ENCODE results near the gene PEAK1. TPM values are rescaled to one million over a fixed set of nuclear protein-coding genes. Genes with fewer than 3 reads are reported as not detected.

The PEAK1 gene
- total RNA-seq, 1 donor from 2014 or later: 34.2 TPM

GRCh38 chr15:77415450-77416147, 4.3 kb downstream of the PEAK1 start:
- ATAC-seq (ENCODE audit: low read depth): no peak
- H3K27ac Mint-ChIP-seq: no peak overlapping the region
- intact Hi-C loops (cut with micrococcal nuclease): no loop called here
- H3K4me3 Mint-ChIP-seq: no peak overlapping the region
- POLR2A ChIA-PET: no interaction called here
- no peak for TF ChIP-seq CTCF (IDR thresholded peaks at IDR 0.05)
- H3K9me3 Mint-ChIP-seq: no peaks in the 10 kb centered on the region
- CTCF ChIA-PET: no interaction called here
- peaks cover 35% of the 10 kb centered on the region for H3K4me1 Mint-ChIP-seq
- no peaks in the 10 kb centered on the region for H3K27me3 Mint-ChIP-seq
- H3K36me3 Mint-ChIP-seq (ENCODE audit: low read depth): peaks cover 10% of the 10 kb centered on the region
- DNase-seq: no peak

- intact Hi-C loops (cut with micrococcal nuclease): no loop called here
- Mint-ChIP-seq H3K9me3 (no peaks in the 10 kb centered on the region), H3K27me3 (no peaks in the 10 kb centered on the region), H3K36me3 (ENCODE audit: low read depth) (peaks cover 4% of the 10 kb centered on the region), H3K27ac (no peak overlapping the region), H3K4me3 (no peak overlapping the region), H3K4me1 (peaks cover 41% of the 10 kb centered on the region)
- no peak for TF ChIP-seq CTCF (IDR thresholded peaks at IDR 0.05)
- DNase-seq (no peak), ATAC-seq (ENCODE audit: low read depth) (no peak)
- ChIA-PET POLR2A (no interaction called here), CTCF (no interaction called here)
Measured at GRCh38 chr15:77414789-77415442, 5.0 kb downstream of the PEAK1 start.

- no peaks in the 10 kb centered on the region for H3K9me3 Mint-ChIP-seq
- ATAC-seq (ENCODE audit: low read depth): no peak
- no peak for TF ChIP-seq CTCF (IDR thresholded peaks at IDR 0.05)
- ChIA-PET POLR2A (interaction anchor here (0.7 kb wide), 1 partner anchor 48 kb away, joined by 3 read pairs; no protein-coding TSS in a partner anchor), CTCF (no interaction called here)
- no peaks in the 10 kb centered on the region for H3K36me3 Mint-ChIP-seq (ENCODE audit: low read depth)
- peaks cover 47% of the 10 kb centered on the region for H3K4me1 Mint-ChIP-seq
- no peak overlapping the region for H3K27ac Mint-ChIP-seq
- H3K27me3 Mint-ChIP-seq: no peaks in the 10 kb centered on the region
- intact Hi-C loops (cut with micrococcal nuclease): no loop called here
- DNase-seq: no peak
- no peak overlapping the region for H3K4me3 Mint-ChIP-seq
Measured at GRCh38 chr15:77413699-77414349, 6.1 kb downstream of the PEAK1 start.

- no peak for DNase-seq
- TF ChIP-seq CTCF (IDR thresholded peaks at IDR 0.05): no peak
- peaks cover 43% of the 10 kb centered on the region for H3K4me1 Mint-ChIP-seq
- H3K36me3 Mint-ChIP-seq (ENCODE audit: low read depth): no peaks in the 10 kb centered on the region
- no peak for ATAC-seq (ENCODE audit: low read depth)
- CTCF ChIA-PET: no interaction called here
- POLR2A ChIA-PET: no interaction called here
- no peaks in the 10 kb centered on the region for H3K9me3 Mint-ChIP-seq
- H3K27ac Mint-ChIP-seq: no peak overlapping the region
- no peak overlapping the region for H3K4me3 Mint-ChIP-seq
- intact Hi-C loops (cut with micrococcal nuclease): no loop called here
- no peaks in the 10 kb centered on the region for H3K27me3 Mint-ChIP-seq
Measured at GRCh38 chr15:77412972-77413698, 6.8 kb downstream of the PEAK1 start.

GRCh38 chr15:77411619-77411976, 8.3 kb downstream of the PEAK1 start:
- ChIA-PET POLR2A (no interaction called here), CTCF (no interaction called here)
- TF ChIP-seq CTCF (IDR thresholded peaks at IDR 0.05): no peak
- DNase-seq (no peak), ATAC-seq (ENCODE audit: low read depth) (no peak)
- Mint-ChIP-seq H3K4me1 (peaks cover 46% of the 10 kb centered on the region), H3K4me3 (no peak overlapping the region), H3K36me3 (ENCODE audit: low read depth) (no peaks in the 10 kb centered on the region), H3K27me3 (no peaks in the 10 kb centered on the region), H3K9me3 (no peaks in the 10 kb centered on the region), H3K27ac (no peak overlapping the region)
- intact Hi-C loops (cut with micrococcal nuclease): no loop called here
